Measurements from ENCODE around the gene CD72. TPM values are rescaled to one million over a fixed set of nuclear protein-coding genes. Genes with fewer than 3 reads are reported as not detected.
"Not testable (repeated sequence)": the region's sequence is repeated elsewhere in the genome, so short reads cannot be mapped to it uniquely, and the experiment has no call there.

The CD72 gene
- total RNA-seq, 1 experiment from 2014 or later, result 0.86 TPM

- no peaks in the 10 kb centered on the region for H3K9me3 ChIP-seq
- H3K27me3 ChIP-seq, result no peaks in the 10 kb centered on the region
These were observed 10.0 kb downstream of the CD72 start for GRCh38 chr9:35608221-35608620.

GRCh38 chr9:35606726-35607125 lies 11.5 kb downstream of the CD72 start:
- peaks cover 48% of the 10 kb centered on the region for H3K36me3 ChIP-seq
- no peaks in the 10 kb centered on the region for H3K27me3 ChIP-seq
- no peaks in the 10 kb centered on the region for H3K9me3 ChIP-seq
- H3K4me3 ChIP-seq, result peak overlapping the region; percentile 80
- no peak for DNase-seq

More at GRCh38 chr9:35608221-35608620, 10.0 kb downstream of the CD72 start:
- DNase-seq, result no peak
- Histone ChIP-seq H3K4me3 (no peak overlapping the region), H3K36me3 (peaks cover 51% of the 10 kb centered on the region)

DNA sequence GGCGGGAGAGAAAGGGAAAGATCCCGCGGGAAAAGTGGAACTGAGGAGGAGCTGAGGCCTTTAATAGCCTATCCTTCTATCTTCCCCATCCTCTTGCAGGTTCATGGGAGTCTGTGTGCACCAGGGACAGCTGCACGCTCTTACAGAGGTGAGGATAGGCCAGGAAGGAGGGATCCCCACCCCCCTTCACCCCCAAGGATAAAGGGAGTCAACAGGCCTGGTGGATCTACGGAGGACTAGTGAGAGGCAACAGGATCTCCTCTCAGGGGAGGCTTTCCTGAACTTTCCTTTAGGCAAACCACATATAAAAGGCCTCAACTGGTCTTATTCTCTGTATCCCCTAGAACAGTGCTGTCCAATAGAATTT lies 12.1 kb downstream of the CD72 start:
- peak; percentile 41 for DNase-seq
- no peaks in the 10 kb centered on the region for H3K27me3 ChIP-seq
- peak overlapping the region; percentile 80 for H3K4me3 ChIP-seq
- no peaks in the 10 kb centered on the region for H3K9me3 ChIP-seq
- H3K36me3 ChIP-seq, result peaks cover 47% of the 10 kb centered on the region

DNA sequence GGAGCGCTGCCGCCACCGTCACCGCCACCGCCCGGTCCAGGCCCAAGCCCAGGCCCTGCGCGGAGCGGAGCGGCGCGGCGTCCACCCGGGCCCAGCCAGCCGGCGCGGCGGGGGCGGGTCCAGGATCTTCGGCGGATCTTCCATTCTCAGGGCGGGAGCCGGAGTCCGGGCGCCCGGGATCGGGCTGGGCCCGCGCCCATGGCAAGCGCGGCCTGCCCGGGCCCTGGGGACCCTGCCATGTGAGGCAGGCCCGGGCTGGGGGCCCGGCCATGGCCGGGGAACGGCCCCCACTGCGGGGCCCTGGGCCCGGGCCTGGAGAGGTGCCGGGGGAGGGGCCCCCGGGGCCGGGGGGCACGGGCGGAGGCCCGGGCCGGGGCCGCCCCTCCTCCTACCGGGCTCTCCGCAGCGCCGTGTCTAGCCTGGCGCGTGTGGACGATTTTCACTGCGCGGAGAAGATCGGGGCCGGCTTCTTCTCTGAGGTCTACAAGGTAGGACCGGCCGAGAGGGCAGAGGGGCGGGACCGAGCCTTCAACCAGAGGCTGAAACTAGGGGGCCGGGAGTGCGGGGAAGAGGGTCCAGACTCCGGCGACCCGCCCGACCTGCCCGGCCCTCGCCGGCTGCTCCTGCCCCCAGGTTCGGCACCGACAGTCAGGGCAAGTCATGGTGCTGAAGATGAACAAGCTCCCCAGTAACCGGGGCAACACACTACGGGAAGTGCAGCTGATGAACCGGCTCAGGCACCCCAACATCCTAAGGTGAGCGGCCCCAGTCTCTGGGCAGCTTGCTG lies 12.7 kb downstream of the CD72 start:
- H3K9me3 ChIP-seq, result no peaks in the 10 kb centered on the region
- peak; percentile 57 for DNase-seq
- peak overlapping the region; percentile 80 for H3K4me3 ChIP-seq

GRCh38 chr9:35604578-35605350 lies 13.4 kb downstream of the CD72 start, which contains the start of gene TESK1:
TESK1 (plus strand) TSS chr9:35605262; CDS start chr9:35605620, 358 bp downstream.
- no peaks in the 10 kb centered on the region for H3K9me3 ChIP-seq
- peak; percentile 95 for DNase-seq
- H3K27me3 ChIP-seq, result no peaks in the 10 kb centered on the region
- H3K36me3 ChIP-seq, result peaks cover 40% of the 10 kb centered on the region
- peak within 1 kb of the TSS; percentile 80 for H3K4me3 ChIP-seq

More for the DNA sequence above, 12.7 kb downstream of the CD72 start:
- Histone ChIP-seq H3K36me3 (peaks cover 46% of the 10 kb centered on the region), H3K27me3 (no peaks in the 10 kb centered on the region)

DNA sequence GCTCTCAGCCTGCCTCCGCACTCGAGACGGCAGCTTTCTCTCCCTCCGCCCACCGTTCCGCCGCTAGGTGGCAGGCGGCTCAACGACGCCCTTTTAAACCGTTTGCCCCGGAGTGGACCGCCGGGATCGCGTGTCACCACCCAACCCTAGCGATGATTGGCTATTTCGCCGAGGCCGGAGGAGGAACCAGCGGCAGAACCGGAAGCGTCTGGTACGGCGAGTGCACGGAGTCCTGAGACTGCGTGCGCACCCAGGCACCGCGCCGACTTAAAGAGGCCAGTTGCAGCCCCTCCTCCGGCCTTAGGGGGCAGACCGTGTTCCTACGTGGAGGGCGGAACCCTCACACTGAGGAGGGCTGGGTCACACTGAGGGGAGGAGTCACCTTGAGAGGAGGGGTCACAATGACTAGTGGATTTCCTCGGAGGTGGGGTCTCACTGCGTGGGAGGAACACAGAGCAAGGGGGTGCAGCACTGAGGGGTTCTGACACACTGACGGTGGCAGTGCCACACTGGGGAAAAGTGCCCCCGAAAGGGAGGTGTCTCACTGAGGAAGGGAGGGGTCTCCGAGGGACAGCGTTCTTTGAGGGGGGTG lies 14.1 kb downstream of the CD72 start:
- H3K9me3 ChIP-seq, result no peaks in the 10 kb centered on the region
- H3K27me3 ChIP-seq, result no peaks in the 10 kb centered on the region
- H3K4me3 ChIP-seq, result peak overlapping the region; percentile 80
- peaks cover 34% of the 10 kb centered on the region for H3K36me3 ChIP-seq
- DNase-seq, result peak; percentile 100

DNA sequence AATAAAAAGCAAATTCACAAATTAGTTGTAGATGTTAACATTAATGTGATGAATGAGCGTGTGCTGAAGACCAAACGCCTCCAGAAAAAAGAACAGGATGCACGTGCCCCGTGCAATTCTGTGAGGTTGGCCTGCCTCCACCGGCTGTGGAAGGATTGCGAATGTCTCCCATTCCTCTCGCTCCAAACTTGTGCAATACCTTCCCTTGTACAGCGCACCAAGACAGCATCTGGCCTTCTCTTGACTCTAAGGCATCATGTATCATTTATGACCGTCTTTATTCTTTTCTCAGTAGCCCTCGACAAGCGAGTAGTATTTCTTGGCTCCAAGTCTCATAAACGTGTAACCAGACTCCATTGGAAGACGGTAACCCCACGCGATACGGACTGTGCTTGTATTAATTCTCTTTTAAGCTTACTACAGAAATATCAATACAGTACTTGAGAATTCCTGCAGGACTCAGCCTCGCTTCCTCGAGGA lies 14.7 kb downstream of the CD72 start:
- peaks cover 28% of the 10 kb centered on the region for H3K36me3 ChIP-seq
- no peaks in the 10 kb centered on the region for H3K9me3 ChIP-seq
- DNase-seq, result peak; percentile 79
- H3K27me3 ChIP-seq, result no peaks in the 10 kb centered on the region
- H3K4me3 ChIP-seq, result peak overlapping the region; percentile 50

- no peaks in the 10 kb centered on the region for H3K9me3 ChIP-seq
- H3K36me3 ChIP-seq, result no peaks in the 10 kb centered on the region
- H3K4me3 ChIP-seq, result no peak overlapping the region
- no peak for DNase-seq
- H3K27me3 ChIP-seq, result no peaks in the 10 kb centered on the region
These were observed 18.2 kb downstream of the CD72 start for GRCh38 chr9:35599763-35600604.

GRCh38 chr9:35598866-35599590 lies 19.2 kb downstream of the CD72 start:
- DNase-seq, result no peak
- no peaks in the 10 kb centered on the region for H3K27me3 ChIP-seq
- H3K4me3 ChIP-seq, result no peak overlapping the region
- peaks cover 6% of the 10 kb centered on the region for H3K9me3 ChIP-seq
- no peaks in the 10 kb centered on the region for H3K36me3 ChIP-seq

GRCh38 chr9:35596907-35597306 lies 21.3 kb downstream of the CD72 start:
- not testable (repeated sequence) for DNase-seq, H3K4me3 ChIP-seq, H3K27me3 ChIP-seq, H3K36me3 ChIP-seq
- peaks cover 24% of the 10 kb centered on the region for H3K9me3 ChIP-seq

DNA sequence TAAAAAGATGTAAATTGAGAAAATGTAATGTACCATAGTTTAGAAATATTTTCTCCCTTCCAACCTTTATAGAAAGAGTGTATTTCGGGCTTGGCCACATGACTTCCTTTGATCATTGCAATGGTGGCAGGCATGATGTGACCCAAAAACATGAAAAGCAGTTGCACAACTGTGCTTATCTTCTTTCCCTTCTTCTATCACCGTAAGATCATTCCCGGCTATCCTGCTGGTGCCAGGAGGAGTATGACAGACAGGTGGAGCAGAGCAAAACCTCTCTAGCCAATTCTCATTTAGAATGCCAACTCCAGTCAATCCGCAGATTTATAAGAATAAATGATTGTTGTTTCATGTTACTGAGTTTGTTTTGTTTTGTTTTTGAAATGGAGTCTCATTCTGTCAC lies 23.7 kb downstream of the CD72 start:
- no peak for DNase-seq
- Histone ChIP-seq H3K9me3 (peaks cover 24% of the 10 kb centered on the region), H3K36me3 (no peaks in the 10 kb centered on the region), H3K4me3 (no peak overlapping the region), H3K27me3 (no peaks in the 10 kb centered on the region)

GRCh38 chr9:35593581-35593980 lies 24.6 kb downstream of the CD72 start:
- Histone ChIP-seq H3K9me3 (peaks cover 24% of the 10 kb centered on the region), H3K27me3 (no peaks in the 10 kb centered on the region), H3K36me3 (no peaks in the 10 kb centered on the region), H3K4me3 (no peak overlapping the region)
- DNase-seq, result no peak

GRCh38 chr9:35588506-35588905 lies 29.7 kb downstream of the CD72 start:
- not testable (repeated sequence) for DNase-seq, H3K27me3 ChIP-seq, H3K4me3 ChIP-seq, H3K36me3 ChIP-seq
- peaks cover 40% of the 10 kb centered on the region for H3K9me3 ChIP-seq

DNA sequence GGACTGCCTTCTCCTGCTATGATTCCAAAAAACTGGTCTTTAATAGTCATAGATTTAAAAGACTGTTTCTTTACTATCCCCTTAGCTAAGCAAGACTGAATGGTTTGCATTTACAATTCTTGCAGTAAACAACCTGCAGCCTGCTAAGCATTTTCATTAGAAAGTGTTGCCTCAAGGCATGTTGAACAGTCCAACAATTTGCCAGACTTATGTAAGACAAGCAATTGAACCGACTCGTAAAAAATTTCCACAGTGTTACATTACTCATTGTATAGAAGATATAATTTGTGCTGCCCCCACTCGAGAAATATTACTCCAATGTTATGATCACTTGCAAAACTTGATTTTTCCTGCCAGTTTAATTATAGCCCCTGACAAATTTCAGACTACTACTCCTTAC lies 33.5 kb downstream of the CD72 start:
- not testable (repeated sequence) for H3K27me3 ChIP-seq, DNase-seq, H3K36me3 ChIP-seq, H3K4me3 ChIP-seq
- H3K9me3 ChIP-seq, result peaks cover 49% of the 10 kb centered on the region

DNA sequence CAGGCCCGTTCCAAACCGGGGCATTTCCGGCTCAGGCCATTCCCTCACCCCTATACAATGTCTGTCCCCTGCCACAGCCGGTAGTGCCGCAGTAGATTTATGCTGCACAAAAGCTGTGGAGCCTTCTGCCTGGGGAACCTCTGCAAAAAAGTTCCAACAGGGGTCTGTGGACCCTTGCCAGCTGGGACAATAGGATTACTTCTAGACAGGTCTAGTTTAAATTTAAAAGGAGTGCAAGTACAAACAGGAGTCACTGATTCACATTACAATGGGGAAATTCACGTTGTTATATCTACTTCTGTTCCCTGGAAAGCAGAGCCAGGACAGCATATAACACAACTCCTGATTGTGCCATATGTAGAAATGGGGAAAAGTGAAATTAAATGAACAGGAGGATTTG lies 34.7 kb downstream of the CD72 start:
- not testable (repeated sequence) for H3K27me3 ChIP-seq, DNase-seq, H3K4me3 ChIP-seq

More for the DNA sequence above, 34.7 kb downstream of the CD72 start:
- peaks cover 58% of the 10 kb centered on the region for H3K9me3 ChIP-seq
- not testable (repeated sequence) for H3K36me3 ChIP-seq

All from MG63 (cell line).